Measurements from ENCODE around the gene TRAPPC13.

GRCh38 chr5:65624571-65625555 lies at the start of gene TRAPPC13, which contains the start of gene SHLD3:
- peak; percentile 83; the same call in 1 of the 2 replicates for TF ChIP-seq TAF1 (IDR thresholded peaks at IDR 0.05; ENCODE audit: low read depth, low read length)
- TF ChIP-seq POLR2A (IDR thresholded peaks at IDR 0.05; ENCODE audit: low read depth, low read length) = peak; percentile 80
